K562 (cell line): Measurements from ENCODE around the gene NRCAM. TPM values are rescaled to one million over a fixed set of nuclear protein-coding genes. Genes with fewer than 3 reads are reported as not detected.

ENCODE experiments used
- ATAC-seq: fragments of 200-7000 bp; cut with Tn5 transposase; 3 replicates; pipeline ENCODE4 v1.9.1; 2020; ENCODE audit warnings: moderate library complexity
- BruUV-seq: library from RNA; stranded (reverse); fragments of 400-500 nt; replicated peaks from 2 replicates; lab custom pipeline; 2021; lab: Mats Ljungman, UMichigan
- CTCF ChIA-PET: fragments of 300-600 bp; formaldehyde crosslinking; extraction: SDS; loops from one replicate; lab custom pipeline; 2021; ENCODE audit warnings: low intra/inter-chr PET ratio; lab: Yijun Ruan, JAX
- POLR2A ChIA-PET: fragments of 300-600, 350-650 bp; sonication (Branson Sonifier 250); formaldehyde crosslinking; extraction: SDS; loops from one replicate; lab custom pipeline; 2021; ENCODE audit warnings: antibody characterized with exemption, inconsistent platforms; lab: Yijun Ruan, JAX
- DNase-seq, 4 experiments: peaks; one replicate each; pipeline versions ENCODE4 v3.0.0 to v3.0.0-alpha.2; 2011 to 2018; ENCODE audit warnings: low spot score in 3 of 4, mixed read lengths in 3 of 4; ENCODE audit errors: extremely low read depth in 1 of 4
- FAIRE-seq: peaks from 2 replicates; lab custom pipeline; 2011; peaks lifted over from hg19 to GRCh38; lab: Jason Lieb, UNC
- H2AFZ ChIP-seq: 2 replicates; pipeline ENCODE4 v1.6.0; 2011; ENCODE audit warnings: low read depth, low read length, control low read depth, inconsistent platforms
- H3K27ac ChIP-seq: fragments of 200-600 bp; 3 replicates; pipeline ENCODE4 v1.8.0; 2011; ENCODE audit warnings: low read depth, mild to moderate bottlenecking, control low read depth, inconsistent platforms, low read length, moderate library complexity, mixed read lengths; ENCODE audit errors: extremely low read depth
- H3K27me3 ChIP-seq, 2 experiments: fragments of 300-600 bp in 1 of 2; 2 replicates in 1 of 2; 3 replicates in 1 of 2; pipeline versions ENCODE4 v1.6.0 to v1.8.0; 2011; ENCODE audit warnings: inconsistent platforms in 2 of 2, low read length in 2 of 2, mild to moderate bottlenecking in 1 of 2, mixed read lengths in 1 of 2, moderate library complexity in 1 of 2; ENCODE audit not compliant: control insufficient read depth in 2 of 2, insufficient read depth in 2 of 2
- H3K36me3 ChIP-seq: fragments of 300-600 bp; 3 replicates; pipeline ENCODE4 v1.8.0; 2011; ENCODE audit warnings: mild to moderate bottlenecking, low read length, inconsistent platforms; ENCODE audit not compliant: control insufficient read depth, insufficient read depth
- H3K4me1 ChIP-seq, 2 experiments: fragments of 200-600 bp in 1 of 2; replicated peaks in 1 of 2; 2 replicates in 1 of 2; 3 replicates in 1 of 2; pipeline versions ENCODE4 v1.5.1 to v1.8.0; 2011; ENCODE audit warnings: inconsistent platforms in 2 of 2, low read length in 2 of 2, mild to moderate bottlenecking in 1 of 2, mixed read lengths in 1 of 2, moderate library complexity in 1 of 2; ENCODE audit not compliant: control insufficient read depth in 2 of 2, insufficient read depth in 2 of 2
- H3K4me2 ChIP-seq: 2 replicates; pipeline ENCODE4 v1.6.1; 2011; ENCODE audit warnings: low read length, control low read depth, inconsistent platforms, mixed read lengths; ENCODE audit not compliant: insufficient read depth
- H3K4me3 ChIP-seq: fragments of 200-600 bp; sonication (generic), shearing (Covaris generic); 2 replicates; pipeline ENCODE4 v1.5.1; 2016; ENCODE audit warnings: control low read depth, inconsistent platforms
- H3K79me2 ChIP-seq: fragments of 200-600 bp; 3 replicates; pipeline ENCODE4 v1.8.0; 2011; ENCODE audit warnings: low read length, inconsistent platforms; ENCODE audit not compliant: control insufficient read depth, insufficient read depth
- H3K9ac ChIP-seq, 2 experiments: 2 replicates each; pipeline versions ENCODE4 v1.6.0 to v1.6.1; 2011; ENCODE audit warnings: low read depth in 2 of 2, low read length in 2 of 2, control low read depth in 1 of 2, inconsistent platforms in 1 of 2, mild to moderate bottlenecking in 1 of 2, mixed read lengths in 1 of 2; ENCODE audit not compliant: insufficient read depth in 1 of 2
- H3K9me1 ChIP-seq: one replicate; pipeline ENCODE4 v1.6.0; 2011; ENCODE audit warnings: inconsistent platforms, mild to moderate bottlenecking, low read length, moderate library complexity; ENCODE audit not compliant: control insufficient read depth, insufficient read depth
- H3K9me3 ChIP-seq: replicated peaks from 2 replicates; pipeline ENCODE4 v1.5.1; 2011; ENCODE audit warnings: low read depth, low read length, inconsistent platforms; ENCODE audit not compliant: control insufficient read depth, insufficient read depth
- H4K20me1 ChIP-seq: replicated peaks from 2 replicates; pipeline ENCODE4 v1.6.1; 2011; ENCODE audit warnings: low read length, inconsistent platforms, mixed read lengths; ENCODE audit not compliant: control insufficient read depth, insufficient read depth
- EP400 ChIP-seq: fragments of 450-650 bp; IDR thresholded peaks from 2 replicates; pipeline ENCODE4 v1.6.1; 2017; ENCODE audit warnings: antibody characterized with exemption, mild to moderate bottlenecking, moderate library complexity
- ESRRB ChIP-seq: fragments of 250-450 bp; sonication (Bioruptor Pico); IDR thresholded peaks from 2 replicates; pipeline ENCODE4 v1.5.0; 2020; ENCODE audit warnings: mild to moderate bottlenecking, moderate library complexity, borderline replicate concordance
- NONO ChIP-seq, 2 experiments: fragments of 200-400 bp in 1 of 2; fragments of 450-650 bp in 1 of 2; formaldehyde crosslinking in 1 of 2; IDR thresholded peaks; 2 replicates each; pipeline ENCODE4 v1.6.1; 2017; ENCODE audit warnings: low read depth in 2 of 2, mild to moderate bottlenecking in 2 of 2, moderate library complexity in 2 of 2, low read length in 1 of 2
- NR3C1 ChIP-seq: sonication (generic); formaldehyde crosslinking; IDR thresholded peaks from 2 replicates; pipeline ENCODE4 v1.8.1; 2022; ENCODE audit warnings: missing genetic modification reagents
- SMARCB1 ChIP-seq: IDR thresholded peaks from 2 replicates; pipeline ENCODE4 v1.6.1; 2011; ENCODE audit warnings: improper control_type of control experiment, low read depth; ENCODE audit not compliant: insufficient read length
- TAL1 ChIP-seq: fragments of 450-650 bp; IDR thresholded peaks from 2 replicates; pipeline ENCODE4 v1.6.1; 2016; ENCODE audit warnings: mild to moderate bottlenecking
- TCF3 ChIP-seq: sonication (generic); formaldehyde crosslinking; IDR thresholded peaks from 2 replicates; pipeline ENCODE4 v1.4.0; 2020; ENCODE audit warnings: mild to moderate bottlenecking, missing genetic modification reagents
- TOE1 ChIP-seq, 2 experiments: fragments of 450-650 bp in 1 of 2; sonication (generic) in 1 of 2; formaldehyde crosslinking in 1 of 2; IDR thresholded peaks; 2 replicates each; pipeline versions ENCODE4 v1.7.1 to v1.8.0; 2016 to 2022; ENCODE audit warnings: borderline replicate concordance in 2 of 2, mild to moderate bottlenecking in 2 of 2, antibody characterized with exemption in 1 of 2, inconsistent platforms in 1 of 2, low read depth in 1 of 2, missing genetic modification reagents in 1 of 2, moderate library complexity in 1 of 2
- ZNF384 ChIP-seq: IDR thresholded peaks from 2 replicates; pipeline ENCODE4 v1.6.1; 2012; ENCODE audit warnings: low read depth, low read length, improper control_type of control experiment
- ZNF511 ChIP-seq: sonication (generic); formaldehyde crosslinking; IDR thresholded peaks from 2 replicates; pipeline ENCODE4 v1.8.0; 2022; ENCODE audit warnings: mild to moderate bottlenecking, missing genetic modification reagents
- WGBS: fragments of 100-300 bp; shearing (Covaris generic); methylation state at CpG from one replicate; pipeline ENCODE4 v1.1.6; 2016; ENCODE audit warnings: low coverage, mixed read lengths; ENCODE audit not compliant: insufficient coverage; ENCODE audit errors: missing lambda C conversion rate; 5-methylcytosine and 5-hydroxymethylcytosine counted together
- in situ Hi-C: fragments of 300-500 bp; cut with MboI; formaldehyde crosslinking; loops from 4 replicates; pipeline ENCODE4 v1.15.0; 2018; ENCODE audit warnings: inconsistent platforms, mixed read lengths
- intact Hi-C: fragments of 100-400 bp; cut with micrococcal nuclease; formaldehyde crosslinking; loops from 2 replicates; pipeline ENCODE4 v1.14.2; 2022
- polyA plus RNA-seq, 8 experiments: library from polyadenylated mRNA; depleted of rRNA in 4 of 8; stranded (reverse) in 5 of 8; unstranded in 3 of 8; fragments of >200 nt; fragmentation: Nextera tagmentation in 2 of 8; fragmentation: Illumina TruSeq in 1 of 8; extraction: Ambion mirVana in 2 of 8; extraction: Trizol in 1 of 8; gene quantifications; 2 replicates each; pipeline versions ENCODE4 v1.2.1 to v1.2.3, GENCODE V29; 2011 to 2014; ENCODE audit warnings: inconsistent platforms in 1 of 8, missing spikeins in 1 of 8
- total RNA-seq, 7 experiments: library from RNA; depleted of rRNA in 6 of 7; stranded (reverse); fragments of >200 nt in 6 of 7; fragmentation: Illumina TruSeq in 2 of 7; extraction: Trizol in 2 of 7; gene quantifications; 2 replicates each; pipeline versions ENCODE4 v1.2.1 to v1.2.3, GENCODE V29; 2011 to 2021; ENCODE audit warnings: low replicate concordance in 1 of 7

The NRCAM gene
- total and polyA plus RNA-seq, 9 of the 15 experiments (the other 6 are each of a cell fraction or from before 2014, with no cell fraction given): 0.03 to 0.54 (median 0.12) TPM; not detected in 1

- TF ChIP-seq NONO (IDR thresholded peaks at IDR 0.05; ENCODE audit: low read depth in 2 of 2, low read length in 1 of 2) (no peak), EP400 (0 out of 2 replicates have a peak, but pooled peaks have one; percentile 9), ZNF511 (CRISPR knock-in tag) (no peak), ZNF384 (no peak), ESRRB (CRISPR knock-in tag) (no peak), NR3C1 (CRISPR knock-in tag) (no peak), TOE1 (IDR thresholded peaks at IDR 0.05; ENCODE audit: borderline replicate concordance) (no peak), TOE1 (CRISPR knock-in tag; IDR thresholded peaks at IDR 0.05; ENCODE audit: borderline replicate concordance, low read depth) (no peak), TAL1 (peak; percentile 53)
These were observed 326.9 kb downstream of the NRCAM start (continued) for GRCh38 chr7:108129018-108129965.

GRCh38 chr7:108128514-108128913 lies 327.7 kb downstream of the NRCAM start:
- POLR2A ChIA-PET: interaction anchor here (0.6 to 1.6 kb wide), 4 partner anchors 11 to 1348 kb away, joined by 3 to 4 read pairs (median 3); no protein-coding TSS in a partner anchor
- FAIRE-seq: no peak
- no peaks in the 10 kb centered on the region for H3K36me3 ChIP-seq
- no peak overlapping the region for H3K9ac ChIP-seq
- no peak overlapping the region for H3K27ac ChIP-seq
- no peak overlapping the region for H3K4me3 ChIP-seq
- no peak for DNase-seq
- 20% methylated on average over 3 of the region's 3 CpGs for WGBS
- no peaks in the 10 kb centered on the region for H3K79me2 ChIP-seq
- H3K4me1 ChIP-seq: peaks cover 0 to 8% of the 10 kb centered on the region in 2 experiments; a peak in 3 of 5 replicates
- CTCF ChIA-PET: no interaction called here
- intact Hi-C loops: no loop called here
- no peaks in the 10 kb centered on the region for H3K9me3 ChIP-seq
- ATAC-seq: no peak
- H3K9me1 ChIP-seq: no peaks in the 10 kb centered on the region
- no peaks in the 10 kb centered on the region for H4K20me1 ChIP-seq
- TF ChIP-seq TCF3 (CRISPR knock-in tag) (peak; percentile 3; the same call in 1 of the 2 replicates), SMARCB1 (no peak)
- TF ChIP-seq, all 486 proteins: peak for 1
- H3K27me3 ChIP-seq: no peaks in the 10 kb centered on the region; a peak in 1 of 5 replicates
- no peak overlapping the region for H2AFZ ChIP-seq
- H3K4me2 ChIP-seq: no peak overlapping the region
- in situ Hi-C loops: loop anchor here (25.0 kb wide), 2 partner anchors 391 to 916 kb away; partner anchors contain the start of gene CBLL1
- no TSS peak for BruUV-seq
